Measurements from ENCODE around the gene NPC1. TPM values are rescaled to one million over a fixed set of nuclear protein-coding genes. Genes with fewer than 3 reads are reported as not detected.

The NPC1 gene
- total and polyA plus RNA-seq, 2 of the 8 experiments (the other 6 are each of a cell fraction or from before 2014, with no cell fraction given): 34.1 to 39.5 TPM

GRCh38 chr18:23534276-23534675 lies 52.0 kb downstream of the NPC1 start:
- no peak overlapping the region for H3K4me3 ChIP-seq (ENCODE audit: extremely low read depth in 1 of 4, insufficient read depth in 2 of 4, low read depth in 3 of 4, low read length in 4 of 4)
- H4K8ac ChIP-seq (ENCODE audit: extremely low read depth, insufficient read depth, low read length): no peak overlapping the region
- no peaks in the 10 kb centered on the region for H3K79me1 ChIP-seq (ENCODE audit: low read depth, low read length)
- H2BK15ac ChIP-seq (ENCODE audit: low read length): no peak overlapping the region
- no peak overlapping the region for H2AK5ac ChIP-seq (ENCODE audit: low read depth, low read length)
- H3K23me2 ChIP-seq (ENCODE audit: low read depth, low read length): no peaks in the 10 kb centered on the region
- no peak for FAIRE-seq
- POLR2A ChIA-PET (ENCODE audit: partially characterized antibody): no interaction called here
- no peak overlapping the region for H3K4me2 ChIP-seq (ENCODE audit: insufficient read depth in 1 of 2, low read depth in 2 of 2, low read length in 2 of 2)
- DNase-seq (ENCODE audit: low read depth in 1 of 2, low spot score in 2 of 2): no peak
- H3K56ac ChIP-seq (replicated peaks; ENCODE audit: insufficient read length, low read depth, low read length): no peak overlapping the region
- H2AFZ ChIP-seq (ENCODE audit: low read length): no peak overlapping the region
- no peaks in the 10 kb centered on the region for H3K79me2 ChIP-seq (ENCODE audit: control insufficient read depth in 1 of 2, insufficient read depth in 2 of 2, low read length in 2 of 2)
- no peak overlapping the region for H4K91ac ChIP-seq (replicated peaks; ENCODE audit: insufficient read length, low read length)
- peaks cover 0 to 5% of the 10 kb centered on the region in 2 experiments for H4K20me1 ChIP-seq (replicated peaks in 1 of 2; ENCODE audit: control insufficient read depth in 1 of 2, insufficient read depth in 2 of 2, low read length in 2 of 2)
- no peak overlapping the region for H2BK12ac ChIP-seq (ENCODE audit: low read depth, low read length)
- no peak overlapping the region for H3K27ac ChIP-seq (ENCODE audit: low read depth, low read length)
- H3K23ac ChIP-seq (ENCODE audit: insufficient read length): no peak overlapping the region
- H2BK5ac ChIP-seq (ENCODE audit: low read depth, low read length): no peak overlapping the region
- 97% methylated on average over 16 of the region's 16 CpGs; no CpG with 5 or more reads in 1 of the 2 experiments for WGBS, 2 experiments (ENCODE audit: extremely low coverage in 1 of 2, insufficient coverage in 1 of 2, insufficient read length in 1 of 2, insufficient replicate concordance in 2 of 2, low coverage in 1 of 2, low lambda C conversion rate in 2 of 2, missing lambda C conversion rate in 1 of 2)
- CTCF ChIA-PET (ENCODE audit: partially characterized antibody): interaction anchor here (0.6 to 1.9 kb wide), 3 partner anchors 12 to 169 kb away, joined by 3 to 6 read pairs (median 3); no protein-coding TSS in a partner anchor
- peaks cover 42 to 84% (median 67%) of the 10 kb centered on the region in 4 experiments for H3K36me3 ChIP-seq (ENCODE audit: control insufficient read depth in 2 of 4, insufficient read depth in 4 of 4, low read length in 3 of 4)
- H4K5ac ChIP-seq (ENCODE audit: insufficient read length, low read depth, low read length): no peak overlapping the region
- no peak overlapping the region for H2BK20ac ChIP-seq (ENCODE audit: low read length)
- H3K4ac ChIP-seq (replicated peaks; ENCODE audit: insufficient read length, low read depth, low read length): no peak overlapping the region
- no peak overlapping the region for H3K9ac ChIP-seq (replicated peaks in 1 of 4; ENCODE audit: extremely low read depth in 1 of 4, low read depth in 3 of 4, low read length in 3 of 4)
- no peak overlapping the region for H3K14ac ChIP-seq (ENCODE audit: insufficient read length)
- no peaks in the 10 kb centered on the region for H3K27me3 ChIP-seq (replicated peaks in 1 of 4; ENCODE audit: control insufficient read depth in 3 of 4, extremely low read depth in 1 of 4, insufficient read depth in 3 of 4, low read length in 3 of 4)
- no peaks in the 10 kb centered on the region for H3K9me3 ChIP-seq (ENCODE audit: insufficient read depth in 2 of 2, low read depth in 1 of 2, low read length in 1 of 2)
- no peak overlapping the region for H3K18ac ChIP-seq (ENCODE audit: extremely low read depth, low read length)
- H3K4me1 ChIP-seq (replicated peaks in 1 of 4; ENCODE audit: control insufficient read depth in 3 of 4, insufficient read depth in 4 of 4, low read length in 3 of 4): no peaks in the 10 kb centered on the region
- no peak overlapping the region for H2BK120ac ChIP-seq (replicated peaks; ENCODE audit: low read depth, low read length)
- TF ChIP-seq CBX8 (IDR thresholded peaks at IDR 0.05; ENCODE audit: borderline replicate concordance, low read depth, low read length): no peak
- TF ChIP-seq ATF2 (IDR thresholded peaks at IDR 0.05; ENCODE audit: low read length): no peak
- no peak for TF ChIP-seq JUND (IDR thresholded peaks at IDR 0.05; ENCODE audit: low read length)
- no peak for TF ChIP-seq RAD21 (IDR thresholded peaks at IDR 0.05 in 1 of 2, conservative IDR thresholded peaks at IDR 0.05 in 1 of 2; ENCODE audit: low read depth in 2 of 2, low read length in 2 of 2)
- no peak for TF ChIP-seq TEAD4 (IDR thresholded peaks at IDR 0.05; ENCODE audit: low read depth, low read length)
- TF ChIP-seq CBX5 (IDR thresholded peaks at IDR 0.05; ENCODE audit: low read depth, low read length): no peak
- no peak for TF ChIP-seq YY1 (IDR thresholded peaks at IDR 0.05; ENCODE audit: low read depth, low read length)
- no peak for TF ChIP-seq BRCA1 (IDR thresholded peaks at IDR 0.05; ENCODE audit: low read depth, low read length)
- TF ChIP-seq GABPA (IDR thresholded peaks at IDR 0.05; ENCODE audit: borderline replicate concordance, insufficient read depth, low read length): no peak
- TF ChIP-seq BCL11A (IDR thresholded peaks at IDR 0.05; ENCODE audit: low read depth in 2 of 2, low read length in 2 of 2): no peak
- no peak for TF ChIP-seq MAX (IDR thresholded peaks at IDR 0.05)
- no peak for TF ChIP-seq EP300 (IDR thresholded peaks at IDR 0.05; ENCODE audit: borderline replicate concordance in 1 of 2, low read depth in 2 of 2, low read length in 2 of 2)

All from H1 (cell line).